Osteocyte (in vitro differentiated cells): ENCODE measurements around the gene SLC39A9. TPM values are rescaled to one million over a fixed set of nuclear protein-coding genes. Genes with fewer than 3 reads are reported as not detected.
"Not testable (repeated sequence)": the region's sequence is repeated elsewhere in the genome, so short reads cannot be mapped to it uniquely, and the experiment has no call there.

Source experiments
- DNase-seq: peaks from one replicate; pipeline ENCODE4 v3.0.0; 2021; ENCODE audit warnings: mixed read lengths; ENCODE audit not compliant: unreplicated experiment; ENCODE audit errors: extremely low spot score
- H3K27ac Mint-ChIP-seq: one replicate; pipeline ENCODE4 v1.8.0; 2021; ENCODE audit warnings: mild to moderate bottlenecking, mixed read lengths; ENCODE audit not compliant: unreplicated experiment
- H3K27me3 Mint-ChIP-seq: one replicate; pipeline ENCODE4 v1.8.0; 2021; ENCODE audit warnings: mixed read lengths; ENCODE audit not compliant: unreplicated experiment
- H3K36me3 Mint-ChIP-seq: one replicate; pipeline ENCODE4 v1.8.0; 2021; ENCODE audit warnings: mixed read lengths; ENCODE audit not compliant: unreplicated experiment
- H3K4me1 Mint-ChIP-seq: one replicate; pipeline ENCODE4 v1.8.0; 2021; ENCODE audit warnings: mixed read lengths; ENCODE audit not compliant: unreplicated experiment
- H3K4me3 Mint-ChIP-seq: one replicate; pipeline ENCODE4 v1.8.0; 2021; ENCODE audit warnings: mild to moderate bottlenecking, moderate library complexity, mixed read lengths; ENCODE audit not compliant: unreplicated experiment
- H3K9me3 Mint-ChIP-seq: one replicate; pipeline ENCODE4 v1.8.0; 2021; ENCODE audit warnings: mixed read lengths; ENCODE audit not compliant: unreplicated experiment
- CTCF ChIP-seq: fragments of 200-600 bp; sonication (generic); IDR thresholded peaks from 2 replicates; pipeline ENCODE4 v1.5.0; 2021; ENCODE audit warnings: antibody characterized with exemption, mild to moderate bottlenecking, moderate library complexity
- total RNA-seq: library from RNA; stranded (reverse); gene quantifications from 2 replicates; pipeline ENCODE4 v1.2.1, GENCODE V29; 2021

Gene SLC39A9
- total RNA-seq, 1 donor from 2014 or later: 72.8 TPM

DNA sequence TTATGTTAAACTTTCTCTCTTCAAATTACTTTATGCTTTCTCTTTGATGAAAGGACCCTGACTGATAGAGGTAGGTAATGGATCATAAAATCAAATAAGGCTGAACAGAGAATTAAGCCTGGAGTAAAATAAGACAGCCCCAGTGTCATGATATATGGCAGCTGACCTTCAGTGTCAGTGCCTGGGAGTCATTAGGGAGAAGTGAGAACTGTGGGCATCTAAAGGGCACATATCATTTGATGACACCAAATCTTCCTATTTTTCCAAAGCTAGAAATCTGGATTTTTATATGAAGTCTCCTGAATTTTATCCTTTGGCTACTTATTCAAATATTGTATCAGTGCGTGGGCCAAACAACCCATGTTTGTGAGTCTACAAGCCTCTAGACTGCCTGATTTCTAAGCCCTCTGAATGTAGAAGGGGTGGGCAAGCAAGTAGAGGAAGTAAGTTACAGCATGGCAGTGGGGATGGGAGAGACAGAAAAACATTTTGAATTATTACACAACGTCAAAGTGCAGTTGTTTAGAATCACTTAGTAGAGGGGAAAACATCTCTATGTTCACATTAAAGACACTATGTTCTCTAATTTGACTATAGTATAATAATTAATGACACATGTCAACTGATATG lies 10.0 kb downstream of the SLC39A9 start:
- TF ChIP-seq CTCF: no peak

DNA sequence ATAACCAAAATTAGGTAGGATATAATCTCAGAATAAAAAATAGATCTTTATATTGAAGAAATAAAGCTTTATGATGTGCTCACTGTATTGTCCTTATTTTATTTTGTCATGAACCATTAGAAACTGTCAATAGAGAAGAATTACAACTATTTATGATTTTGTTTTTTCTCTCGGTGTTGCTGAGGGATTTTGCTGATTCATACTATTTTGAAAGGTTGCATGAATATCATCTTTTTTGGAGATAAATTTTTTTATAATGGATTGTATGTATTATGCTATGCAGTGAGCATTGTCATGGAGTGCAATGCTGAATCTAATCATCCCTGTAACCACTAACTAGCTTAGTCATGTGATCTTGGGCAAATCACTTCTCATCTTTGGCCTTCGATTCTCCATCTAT lies 15.0 kb downstream of the SLC39A9 start:
- H3K27me3 Mint-ChIP-seq: no peaks in the 10 kb centered on the region
- no peak overlapping the region for H3K27ac Mint-ChIP-seq
- peaks cover 3% of the 10 kb centered on the region for H3K36me3 Mint-ChIP-seq
- H3K9me3 Mint-ChIP-seq: peaks cover 5% of the 10 kb centered on the region
- no peak overlapping the region for H3K4me3 Mint-ChIP-seq
- DNase-seq: no peak
- no peak for TF ChIP-seq CTCF
- H3K4me1 Mint-ChIP-seq: peaks cover 5% of the 10 kb centered on the region

More for the DNA sequence above, 10.0 kb downstream of the SLC39A9 start:
- no peaks in the 10 kb centered on the region for H3K27me3 Mint-ChIP-seq
- no peaks in the 10 kb centered on the region for H3K9me3 Mint-ChIP-seq
- H3K4me1 Mint-ChIP-seq: peaks cover 5% of the 10 kb centered on the region
- no peak overlapping the region for H3K27ac Mint-ChIP-seq
- H3K4me3 Mint-ChIP-seq: no peak overlapping the region
- H3K36me3 Mint-ChIP-seq: peaks cover 6% of the 10 kb centered on the region
- no peak for DNase-seq

- not testable (repeated sequence) for H3K4me3 Mint-ChIP-seq, H3K36me3 Mint-ChIP-seq, H3K27ac Mint-ChIP-seq, DNase-seq, H3K27me3 Mint-ChIP-seq, H3K9me3 Mint-ChIP-seq, H3K4me1 Mint-ChIP-seq
These were observed 17.6 kb downstream of the SLC39A9 start for GRCh38 chr14:69416087-69416486.

- Mint-ChIP-seq H3K27me3 (no peaks in the 10 kb centered on the region), H3K4me1 (peaks cover 11% of the 10 kb centered on the region), H3K27ac (no peak overlapping the region), H3K9me3 (no peaks in the 10 kb centered on the region), H3K36me3 (peaks cover 25% of the 10 kb centered on the region), H3K4me3 (no peak overlapping the region)
- TF ChIP-seq CTCF: no peak
- no peak for DNase-seq
These were observed 24.8 kb downstream of the SLC39A9 start for GRCh38 chr14:69423279-69423678.

DNA sequence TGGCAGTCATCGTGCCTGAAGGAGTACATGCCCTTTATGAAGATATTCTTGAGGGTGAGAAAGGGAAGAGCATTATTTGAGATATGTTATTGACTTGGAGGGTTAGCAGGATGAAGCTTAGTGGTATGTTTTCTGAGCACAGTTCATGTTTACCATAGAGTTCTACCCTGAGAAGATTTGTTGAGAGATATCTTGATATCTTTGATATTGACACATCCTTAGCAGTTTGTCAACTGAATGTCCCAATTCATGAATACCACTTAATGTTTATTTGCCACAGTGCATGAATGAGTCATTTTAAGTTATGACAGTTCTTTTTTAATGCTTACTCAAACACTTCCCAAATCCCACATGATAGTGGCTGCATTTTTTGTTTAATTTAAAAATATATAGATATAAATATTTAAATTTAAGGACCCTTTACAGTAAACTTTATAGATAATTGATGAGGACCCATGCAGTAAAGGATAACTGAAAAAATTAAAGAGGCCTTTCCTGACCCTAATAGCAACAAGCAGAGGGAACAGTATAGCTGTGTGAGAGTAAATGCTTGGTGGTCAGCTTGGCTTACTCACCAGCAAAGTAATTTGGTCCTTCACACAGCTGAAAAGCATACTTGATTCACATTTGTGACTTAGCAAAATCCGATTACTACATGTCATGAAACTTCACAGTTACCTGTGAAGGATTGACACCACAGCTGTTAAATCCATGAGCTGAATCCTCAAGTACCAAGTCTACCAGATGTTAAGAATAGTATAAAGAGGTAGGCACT lies 25.8 kb downstream of the SLC39A9 start:
- H3K9me3 Mint-ChIP-seq: no peaks in the 10 kb centered on the region
- peaks cover 11% of the 10 kb centered on the region for H3K4me1 Mint-ChIP-seq
- no peaks in the 10 kb centered on the region for H3K27me3 Mint-ChIP-seq
- DNase-seq: no peak
- no peak for TF ChIP-seq CTCF
- H3K36me3 Mint-ChIP-seq: peaks cover 27% of the 10 kb centered on the region
- no peak overlapping the region for H3K4me3 Mint-ChIP-seq
- H3K27ac Mint-ChIP-seq: no peak overlapping the region
